ENCODE results near the gene EPHA6.

- TF ChIP-seq EZH2 (IDR thresholded peaks at IDR 0.05), result no peak
- no peak for TF ChIP-seq CTCF (IDR thresholded peaks at IDR 0.05)
- no peak for TF ChIP-seq EZH2phosphoT487 (IDR thresholded peaks at IDR 0.05)
Observed at GRCh38 chr3:96986241-96986640, 171.8 kb downstream of the EPHA6 start.

All from neural progenitor cell (in vitro differentiated cells).